ENCODE results near the gene SAMD13. TPM values are rescaled to one million over a fixed set of nuclear protein-coding genes. Genes with fewer than 3 reads are reported as not detected.

The SAMD13 gene, protein sequence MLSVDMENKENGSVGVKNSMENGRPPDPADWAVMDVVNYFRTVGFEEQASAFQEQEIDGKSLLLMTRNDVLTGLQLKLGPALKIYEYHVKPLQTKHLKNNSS
- total RNA-seq (2014; rRNA removed; shearing (Covaris generic)) = 0.20 and 2.3 TPM in 2 replicates

DNA sequence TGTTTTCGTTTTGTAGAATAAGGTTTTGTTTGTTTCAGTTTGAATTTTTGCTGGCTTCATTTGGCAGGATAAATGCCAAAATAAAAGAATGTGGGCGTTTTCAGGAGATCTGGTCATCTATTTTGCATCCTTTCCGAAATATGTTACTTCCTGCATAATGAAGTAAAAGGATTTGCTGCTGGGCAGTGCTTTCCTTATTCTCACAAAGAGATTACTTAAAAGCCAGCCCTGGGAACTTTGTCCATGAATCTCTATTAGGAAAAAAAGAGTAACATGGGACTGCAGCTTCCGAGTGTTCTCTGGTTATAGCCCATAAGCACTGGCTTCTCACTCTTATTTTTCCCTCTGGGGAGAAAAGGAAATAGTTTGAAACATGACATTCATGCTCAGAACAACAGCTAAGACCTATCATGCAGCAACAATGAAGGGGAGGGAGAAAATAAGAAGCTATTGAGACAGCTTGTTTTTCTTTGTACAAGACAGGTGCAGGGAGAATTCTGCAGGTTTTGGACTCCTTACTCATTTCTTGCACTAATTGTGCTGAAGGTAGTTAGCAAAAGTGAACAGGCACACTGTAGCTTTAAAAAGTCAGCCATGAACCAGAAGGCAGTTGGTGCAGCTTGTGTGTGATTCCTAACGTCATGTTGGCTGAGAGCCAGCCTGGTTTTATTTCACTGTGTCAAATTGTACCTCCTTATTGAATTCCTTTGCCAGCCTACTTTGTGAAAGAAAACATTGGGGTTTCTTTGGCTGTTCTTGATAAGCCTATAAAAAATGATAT lies at the start of gene SAMD13:
Gene SAMD13 (plus strand): TSS at position 705 of the 781 bp plus-strand sequence. CDS start 1,527 bp downstream, outside the sequence.
- DNase-seq (ENCODE audit: low read depth) = peak; percentile 81

DNA sequence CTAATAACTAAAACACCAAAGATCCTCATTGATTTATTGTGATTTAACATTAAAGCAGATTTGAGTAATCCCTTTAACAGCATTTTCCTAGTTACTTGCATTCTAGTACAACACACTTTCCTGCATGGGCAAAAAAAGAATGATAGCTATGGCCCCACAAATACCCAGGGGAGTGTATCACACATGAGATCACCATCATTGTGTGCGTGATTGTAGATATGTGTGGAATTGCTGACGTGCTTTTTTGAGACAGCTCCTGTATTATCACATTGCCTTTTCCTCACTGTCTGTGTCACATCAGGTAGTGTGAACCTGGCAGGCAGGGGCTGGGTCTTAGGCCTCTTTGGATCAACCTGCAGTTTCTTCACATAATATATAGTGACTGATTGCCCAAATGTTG lies 48.5 kb upstream of the SAMD13 start:
- DNase-seq (ENCODE audit: low read depth) = peak; percentile 14

DNA sequence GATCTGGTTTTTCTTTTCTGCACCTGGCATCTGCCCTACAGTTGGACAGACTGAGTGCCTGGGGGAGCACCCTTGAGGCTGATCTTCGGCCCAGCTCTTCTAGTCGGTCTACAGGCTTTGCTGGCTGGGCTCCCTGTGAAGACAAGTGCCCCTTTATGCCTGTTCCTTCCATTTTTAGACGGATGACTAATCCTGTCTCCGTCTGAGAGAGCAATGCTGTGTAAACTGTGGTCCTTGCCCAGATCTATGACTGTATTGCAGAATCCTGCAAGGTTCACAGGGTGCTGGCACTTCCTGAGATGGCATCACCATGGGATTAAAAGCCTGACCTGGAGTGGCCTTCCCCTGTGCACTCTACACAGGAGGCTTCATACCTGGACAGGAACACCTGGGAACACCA lies 47.6 kb upstream of the SAMD13 start:
- peak; percentile 98 for DNase-seq (ENCODE audit: low read depth)

DNA sequence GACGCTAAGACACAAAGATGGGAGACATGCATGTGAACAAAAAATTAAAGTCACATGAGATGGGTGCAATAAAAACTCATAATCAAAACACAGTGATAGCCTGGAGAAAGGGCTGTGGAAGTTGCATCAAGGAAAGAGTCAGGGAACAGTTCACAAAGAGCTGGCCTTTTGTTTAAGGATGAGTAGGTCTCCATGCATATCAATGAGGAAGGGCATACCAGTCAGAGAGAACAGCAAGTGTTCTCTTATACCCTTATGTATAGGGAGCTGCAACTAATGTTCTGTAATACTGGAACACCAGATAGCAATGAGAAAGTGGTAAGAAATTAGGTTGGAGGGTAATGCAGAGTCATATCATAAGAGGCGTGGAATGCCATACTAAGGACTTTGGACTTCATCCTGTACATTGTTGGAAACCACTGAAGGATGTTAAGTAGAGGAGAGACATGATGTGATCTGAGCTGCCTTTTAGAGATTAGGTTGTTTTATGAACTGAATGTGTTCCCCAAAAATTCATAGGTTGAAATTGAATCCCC lies 46.7 kb upstream of the SAMD13 start:
- no peak for DNase-seq (ENCODE audit: low read depth)

DNA sequence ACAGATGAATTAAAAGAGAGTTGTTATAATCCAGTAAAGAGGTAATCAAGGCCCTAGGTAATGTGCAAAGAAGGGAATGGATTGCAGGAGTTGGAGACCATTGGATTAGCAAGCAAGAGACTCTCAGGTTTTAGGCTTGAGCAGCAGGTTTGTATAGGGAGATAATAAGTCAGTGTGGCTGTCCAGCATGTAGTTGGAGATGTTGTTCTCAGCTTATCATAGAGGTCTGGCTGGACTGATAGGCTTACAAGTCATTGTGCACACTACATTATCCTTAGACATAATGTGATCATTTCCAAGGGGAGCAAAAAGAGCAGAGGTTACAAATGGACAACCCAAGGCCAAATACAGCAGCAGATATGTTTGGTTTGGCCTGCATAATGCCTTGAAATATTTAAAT lies 45.9 kb upstream of the SAMD13 start:
- no peak for DNase-seq (ENCODE audit: low read depth)

DNA sequence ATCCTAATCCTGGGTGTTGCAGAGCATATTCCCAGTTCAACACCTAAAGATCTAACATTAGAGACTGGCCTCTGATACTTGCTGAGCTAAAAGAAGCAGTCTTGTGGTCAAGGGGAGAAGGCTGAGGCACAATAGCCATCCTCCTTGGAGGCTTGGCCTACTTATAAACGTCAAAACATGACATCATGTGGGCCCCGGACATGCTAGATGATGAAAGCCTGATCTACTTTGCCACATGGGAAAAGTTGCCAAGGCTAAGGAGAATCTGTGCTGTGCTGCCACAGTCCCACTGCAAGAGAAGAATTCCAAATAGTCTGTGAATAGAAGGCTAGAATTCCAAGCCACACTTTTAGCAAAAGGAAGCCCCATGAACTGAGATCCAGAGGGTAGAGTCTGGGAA lies 43.9 kb upstream of the SAMD13 start:
- DNase-seq (ENCODE audit: low read depth) = no peak

DNA sequence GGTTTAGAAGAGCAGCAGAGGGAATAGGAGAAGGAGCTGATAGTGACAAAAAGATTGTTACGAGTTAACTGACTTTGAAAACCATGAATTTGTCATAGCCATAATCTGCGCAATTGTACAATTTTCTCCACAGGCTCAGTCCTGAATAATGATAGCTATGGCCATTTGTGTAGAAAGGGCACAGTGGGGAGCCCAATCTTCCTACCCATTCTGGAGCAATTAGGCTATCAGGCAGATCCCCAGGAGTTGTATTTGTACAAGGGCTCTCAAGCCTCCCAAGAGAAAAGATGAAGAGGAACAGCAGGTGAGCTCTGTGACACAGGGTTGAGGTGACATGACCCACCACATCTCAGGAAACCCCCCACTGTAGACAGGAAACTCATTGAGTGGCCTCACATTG lies 42.1 kb upstream of the SAMD13 start:
- DNase-seq (ENCODE audit: low read depth) = no peak

DNA sequence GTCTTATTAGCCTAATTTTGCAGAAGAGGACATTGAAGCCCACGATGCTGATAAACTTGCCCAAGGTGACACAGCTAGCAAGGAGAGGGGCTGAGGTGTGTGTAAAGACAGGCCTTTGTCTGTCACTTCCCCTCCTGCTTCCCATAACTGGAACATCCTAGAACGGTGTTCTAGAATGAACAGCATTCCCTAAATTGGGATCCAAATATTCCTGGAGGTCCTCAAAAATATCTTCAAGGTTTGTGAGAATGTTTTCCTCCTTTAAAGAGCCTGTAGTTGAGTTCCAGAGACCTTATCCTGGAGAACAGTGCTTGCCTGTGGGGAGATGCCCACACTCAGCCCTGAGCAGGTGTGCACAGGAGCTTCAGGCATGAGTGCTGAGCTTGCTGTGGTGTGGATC lies 41.5 kb upstream of the SAMD13 start:
- no peak for DNase-seq (ENCODE audit: low read depth)

DNA sequence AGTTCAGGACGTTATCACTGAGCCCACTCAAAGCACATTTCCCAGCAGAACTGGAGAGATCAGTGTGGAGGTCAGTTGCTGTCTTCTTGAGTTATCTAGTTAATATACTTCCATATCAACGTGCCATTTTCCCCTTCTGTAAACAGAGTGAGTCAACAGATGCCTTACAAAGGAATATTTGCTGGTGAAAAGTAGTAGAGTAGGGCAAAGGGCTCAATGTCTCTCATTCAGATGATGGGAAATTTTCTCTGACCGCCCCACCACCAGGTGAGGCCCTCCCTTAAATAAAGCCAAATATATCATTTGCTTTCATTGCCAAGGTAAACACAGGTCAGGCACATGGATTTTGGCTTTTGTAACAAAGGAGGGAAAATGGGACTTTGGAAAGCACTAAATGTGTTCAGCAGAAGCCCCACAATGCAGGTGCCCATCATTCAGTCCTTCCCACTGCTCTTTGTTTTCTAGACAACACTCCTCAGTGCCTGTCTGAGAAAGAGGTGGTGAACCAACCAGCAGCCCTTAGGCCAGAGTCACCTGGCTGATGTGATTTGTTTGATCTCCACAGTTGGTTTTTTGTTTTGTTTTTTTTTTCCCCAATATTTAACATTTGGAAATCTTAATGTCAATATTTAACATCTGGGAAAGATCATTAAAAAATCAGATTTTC lies 40.5 kb upstream of the SAMD13 start:
- DNase-seq (ENCODE audit: low read depth) = peak; percentile 29

DNA sequence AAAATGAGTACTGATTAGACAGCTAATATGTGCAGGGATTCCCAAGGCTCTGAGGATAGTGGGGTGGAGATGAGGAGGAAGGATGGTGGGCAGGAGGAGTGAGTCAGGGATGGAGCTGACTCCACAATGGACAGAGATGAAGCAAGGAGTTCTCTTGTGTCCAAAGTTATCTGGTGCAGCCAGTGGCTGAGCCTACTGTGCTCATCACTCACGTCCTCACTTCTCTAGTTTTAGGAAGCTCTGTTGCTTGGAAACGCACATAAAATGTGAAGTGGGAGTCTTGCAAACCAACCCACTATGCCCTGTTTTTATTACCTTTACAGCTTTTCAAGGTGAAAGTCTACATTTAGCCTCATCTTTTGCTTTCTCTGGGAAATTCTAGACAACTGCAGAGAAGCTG lies 36.5 kb upstream of the SAMD13 start:
- DNase-seq (ENCODE audit: low read depth) = no peak

DNA sequence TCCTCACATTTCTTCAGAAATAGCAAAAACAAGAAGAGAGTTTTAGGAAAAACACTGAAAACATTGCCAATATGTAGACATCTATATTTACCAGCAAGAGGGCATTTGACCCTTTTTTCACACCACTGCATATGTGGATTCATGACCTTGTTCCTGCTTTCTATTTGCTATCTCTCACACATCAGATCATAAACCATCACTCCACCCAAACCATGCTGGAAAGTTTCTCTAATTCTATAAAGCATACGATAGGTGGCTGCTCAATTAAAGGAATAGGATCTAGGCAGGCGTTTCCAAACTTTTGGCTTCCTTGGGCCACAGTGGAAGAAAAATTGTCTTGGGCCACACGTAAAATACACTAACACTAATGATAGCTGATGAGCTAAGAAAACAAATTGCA lies 35.6 kb upstream of the SAMD13 start:
- DNase-seq (ENCODE audit: low read depth) = no peak

DNA sequence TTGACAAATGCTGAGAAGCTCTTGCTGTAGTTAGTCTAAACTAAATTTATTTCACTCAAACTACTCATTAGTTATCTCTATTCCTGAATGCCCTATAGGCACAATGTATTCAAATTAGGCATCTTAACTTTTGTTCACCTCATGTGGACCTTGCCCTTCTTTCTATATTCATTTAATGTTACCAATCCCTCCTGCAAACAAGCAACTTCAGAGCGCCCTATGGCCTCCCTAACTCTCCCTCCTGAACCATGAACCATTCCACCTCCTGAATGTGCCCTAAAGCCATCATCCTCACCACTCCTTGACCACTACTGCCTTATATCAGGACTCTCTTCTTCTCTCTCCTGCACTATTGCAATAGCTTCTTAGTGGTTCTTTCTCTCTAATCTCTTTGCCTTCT lies 34.8 kb upstream of the SAMD13 start:
- no peak for DNase-seq (ENCODE audit: low read depth)

DNA sequence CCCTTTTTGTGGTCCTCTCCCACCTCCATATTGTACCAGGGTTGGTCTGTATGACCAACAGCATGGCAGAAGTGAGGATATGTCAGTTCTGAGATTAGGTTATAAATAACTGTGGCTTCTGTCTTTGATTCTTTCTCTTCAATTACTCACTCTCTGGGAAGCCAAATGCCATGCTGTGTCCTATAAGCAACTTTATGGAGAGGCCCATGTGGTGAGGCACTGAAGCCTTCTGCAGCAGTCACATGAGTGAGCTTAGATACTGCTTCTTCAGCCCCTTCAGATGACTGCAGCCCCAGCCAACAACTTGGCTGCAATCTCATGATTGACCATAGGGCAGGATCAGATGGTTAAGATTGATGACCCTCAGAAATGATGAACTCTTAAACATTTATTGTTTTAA lies 34.0 kb upstream of the SAMD13 start:
- DNase-seq (ENCODE audit: low read depth) = no peak

DNA sequence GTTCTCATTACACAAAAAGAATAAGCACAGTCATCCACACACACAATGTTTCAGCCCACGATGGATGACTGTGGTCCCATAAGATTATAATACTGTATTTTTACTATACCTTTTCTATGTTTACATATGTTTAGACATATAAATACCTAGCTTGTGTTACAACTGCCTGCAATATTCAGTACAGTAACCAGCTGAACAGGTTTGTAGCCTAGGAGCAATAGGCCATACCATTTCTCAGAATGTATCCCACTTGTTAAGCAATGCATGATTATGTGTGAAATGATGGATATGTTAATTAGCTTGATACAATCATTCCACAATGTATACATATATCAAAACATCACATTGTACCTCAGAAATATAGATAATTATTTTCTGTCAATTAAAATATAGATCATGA lies 33.2 kb upstream of the SAMD13 start:
- DNase-seq (ENCODE audit: low read depth) = no peak

DNA sequence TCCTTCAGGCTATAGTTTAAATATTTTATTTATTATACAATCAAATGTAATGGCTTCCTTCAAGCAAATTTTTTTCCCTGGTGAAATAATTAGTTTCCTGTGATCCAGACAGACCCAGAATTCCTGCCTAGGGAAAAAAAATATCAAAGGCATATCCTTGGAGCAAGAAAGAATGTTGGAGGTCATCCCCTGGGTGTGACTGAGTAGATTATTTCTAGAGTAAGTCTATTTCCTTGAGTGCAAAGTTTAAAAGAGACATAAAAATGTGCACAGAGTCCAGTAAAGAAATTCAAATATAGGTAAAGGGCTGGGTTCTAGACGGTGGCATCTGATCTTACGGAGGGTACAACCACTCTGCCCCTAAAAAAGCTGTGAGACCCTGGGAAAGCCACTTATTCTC lies 32.2 kb upstream of the SAMD13 start:
- DNase-seq (ENCODE audit: low read depth) = no peak

DNA sequence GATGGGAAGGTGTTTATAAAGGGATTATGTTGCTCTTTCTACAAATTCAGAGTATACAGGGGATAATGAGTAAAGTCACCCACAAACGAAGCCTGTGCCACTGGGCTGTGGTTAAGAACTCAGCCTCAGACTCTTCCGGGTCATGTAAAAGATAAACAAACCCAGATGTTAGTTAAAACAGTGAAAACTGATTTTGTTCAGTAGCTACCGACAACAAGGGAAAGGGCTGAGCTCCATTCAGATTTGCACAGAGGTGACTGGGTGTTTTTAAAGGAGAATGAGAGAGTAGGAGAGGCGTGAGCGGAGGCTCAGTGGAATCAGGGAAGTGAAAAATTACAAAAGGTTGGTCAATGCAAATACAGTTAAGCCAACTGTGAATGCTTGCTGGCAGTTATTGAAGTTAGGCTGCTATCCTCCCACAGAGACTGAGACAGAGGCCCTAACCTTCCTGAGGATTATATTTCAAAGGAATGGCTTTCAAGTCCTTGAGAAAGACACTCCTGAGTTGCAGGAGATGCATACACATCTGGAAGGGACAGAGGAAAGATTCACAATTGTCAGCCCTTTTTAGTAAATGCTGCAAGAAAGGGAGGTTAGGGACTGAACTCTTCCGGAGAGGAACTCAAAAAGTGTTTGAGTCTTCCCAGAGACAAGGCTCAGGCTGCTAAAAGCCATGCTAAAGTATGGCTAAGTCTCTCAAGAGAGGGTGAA lies 29.9 kb upstream of the SAMD13 start:
- DNase-seq (ENCODE audit: low read depth) = peak; percentile 85

DNA sequence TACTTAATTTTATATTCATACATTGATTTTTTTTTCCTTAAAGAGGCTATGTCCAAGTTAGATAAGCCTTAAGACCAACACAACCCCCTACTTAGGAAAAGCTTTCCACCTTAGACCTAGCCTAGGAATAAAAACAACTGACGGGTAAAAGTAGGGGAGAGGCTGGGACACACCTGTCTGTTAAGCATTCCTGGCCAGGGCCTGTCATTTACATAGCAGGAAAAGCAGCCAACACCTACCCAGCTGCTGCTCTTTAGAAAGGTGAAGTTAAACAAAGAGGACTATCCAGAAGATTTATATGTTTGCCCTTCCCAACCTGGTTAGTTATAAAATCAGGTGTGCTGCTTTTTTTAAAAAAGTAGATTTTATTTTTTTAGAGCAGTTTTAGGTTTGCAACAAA lies 29.1 kb upstream of the SAMD13 start:
- DNase-seq (ENCODE audit: low read depth) = no peak

DNA sequence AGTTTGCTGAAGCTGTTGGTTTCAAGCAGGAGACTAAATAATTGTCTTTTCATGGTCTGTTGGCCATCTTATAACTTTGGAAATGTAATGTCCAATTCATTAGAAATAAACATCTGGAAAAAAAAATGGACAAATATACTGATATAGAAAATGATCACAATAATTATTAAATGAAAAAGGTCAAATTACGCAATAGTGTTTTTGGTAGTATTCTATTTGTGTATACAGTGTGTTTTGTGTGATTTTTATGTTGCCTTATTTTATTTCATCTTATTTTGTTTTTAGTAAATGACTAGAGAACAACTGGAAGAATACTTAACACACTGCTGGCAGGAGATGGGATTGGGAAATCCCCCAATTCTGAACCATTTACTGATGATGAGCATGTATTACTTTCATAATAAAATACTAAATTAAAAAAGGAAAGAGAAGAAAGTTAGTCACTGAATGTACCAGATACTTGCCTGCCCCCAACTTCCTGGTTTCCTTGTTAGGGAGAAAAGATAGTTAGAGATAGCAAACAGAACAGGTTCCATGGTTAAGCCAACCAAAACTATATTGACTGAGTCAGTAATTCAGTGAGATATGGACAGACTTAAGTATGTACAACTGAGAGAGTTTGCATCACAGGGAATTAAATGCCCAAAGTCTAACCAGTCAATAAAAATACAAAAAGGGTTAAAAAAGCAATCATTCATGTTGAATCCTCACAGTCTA lies 24.0 kb upstream of the SAMD13 start:
- DNase-seq (ENCODE audit: low read depth) = no peak

DNA sequence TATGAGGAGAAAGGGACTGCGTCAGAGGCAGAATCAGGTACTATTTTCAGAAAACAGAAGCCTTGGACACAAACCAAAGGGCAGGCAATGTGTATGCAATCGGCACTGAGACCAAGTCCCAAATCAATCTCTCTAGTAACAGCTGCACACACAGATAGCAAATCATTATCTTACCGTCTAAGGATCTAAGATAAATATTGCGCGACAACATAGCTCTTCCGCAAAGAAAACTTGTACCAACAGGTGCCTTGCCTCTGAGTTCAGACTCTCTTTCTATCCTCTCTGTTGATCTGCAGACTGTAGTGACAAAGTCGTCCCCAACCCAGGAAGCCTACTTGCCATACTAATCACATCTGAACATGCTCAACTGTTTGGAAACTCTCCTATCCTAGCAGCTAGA lies 22.6 kb upstream of the SAMD13 start:
- no peak for DNase-seq (ENCODE audit: low read depth)

DNA sequence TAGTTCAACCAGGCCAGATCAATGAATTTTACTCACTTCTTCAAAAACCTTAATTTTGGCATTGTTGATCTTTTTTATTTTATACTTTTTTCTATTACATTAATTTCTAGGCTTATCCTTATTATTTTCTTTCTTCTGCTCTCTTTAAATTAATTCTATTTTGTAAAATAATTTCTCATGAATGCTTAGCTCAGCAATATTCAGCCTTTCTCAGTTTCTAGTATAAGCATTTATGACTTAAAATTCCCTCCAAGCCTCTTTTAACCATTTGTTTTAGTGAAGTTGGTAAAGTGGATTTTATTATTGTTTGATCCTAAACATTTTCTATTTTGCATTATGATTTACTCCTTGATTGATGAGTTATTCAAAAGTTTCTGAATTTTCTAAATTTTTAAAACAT lies 20.6 kb upstream of the SAMD13 start:
- no peak for DNase-seq (ENCODE audit: low read depth)

DNA sequence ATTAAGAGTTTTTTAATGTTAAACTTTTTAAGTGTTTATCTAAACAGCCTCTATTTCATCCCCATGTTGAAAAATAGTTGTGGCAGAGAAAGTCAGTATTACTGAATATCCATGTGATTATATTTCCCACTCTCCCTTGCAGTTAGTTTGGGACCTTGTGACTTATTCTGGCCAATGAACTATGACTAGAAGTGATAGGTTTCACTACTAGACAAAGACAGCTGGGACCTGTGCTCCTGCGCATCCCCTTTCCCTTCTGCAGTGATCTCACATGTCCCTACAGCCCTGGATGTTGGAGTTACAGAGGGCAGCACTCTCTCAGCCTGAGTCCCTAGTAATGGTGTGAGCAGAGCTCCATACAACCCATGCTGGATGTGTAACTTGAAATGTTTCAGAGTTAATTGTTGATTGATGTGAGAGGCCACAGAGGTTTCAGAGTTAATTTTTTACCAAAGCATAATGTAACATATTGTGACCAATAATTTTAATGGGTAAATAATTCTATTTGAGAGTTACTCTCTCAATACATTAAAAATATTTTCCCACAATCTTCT lies 18.7 kb upstream of the SAMD13 start:
- DNase-seq (ENCODE audit: low read depth) = no peak

Measured in M059J (cell line).